ENCODE data around the gene EXPH5. TPM values are rescaled to one million over a fixed set of nuclear protein-coding genes. Genes with fewer than 3 reads are reported as not detected.

EXPH5 gene
- total RNA-seq, 1 experiment from 2014 or later = 17.0 TPM

- intact Hi-C loops (cut with micrococcal nuclease; ENCODE audit: unreplicated experiment) = no loop called here
- DNase-seq = no peak
- CTCF ChIA-PET = interaction anchor here (0.7 kb wide), 1 partner anchor 693 kb away, joined by 3 read pairs; no protein-coding TSS in a partner anchor
- Mint-ChIP-seq H3K4me3 (ENCODE audit: low read depth, unreplicated experiment) (no peak overlapping the region), H3K27ac (ENCODE audit: unreplicated experiment) (no peak overlapping the region), H3K4me1 (ENCODE audit: low read depth, unreplicated experiment) (peaks cover 11% of the 10 kb centered on the region), H3K9me3 (ENCODE audit: low read depth, unreplicated experiment) (no peaks in the 10 kb centered on the region), H3K36me3 (ENCODE audit: insufficient read depth, unreplicated experiment) (no peaks in the 10 kb centered on the region), H3K27me3 (ENCODE audit: unreplicated experiment) (no peaks in the 10 kb centered on the region)
- TF ChIP-seq CTCF (IDR thresholded peaks at IDR 0.05; ENCODE audit: unreplicated experiment) = no peak
- BruUV-seq (replicated peaks) = no TSS peak
Measured at GRCh38 chr11:108635106-108635505, 41.5 kb upstream of the EXPH5 start.

GRCh38 chr11:108632041-108632704 is 38.6 kb upstream of the EXPH5 start:
- H3K36me3 Mint-ChIP-seq (ENCODE audit: insufficient read depth, unreplicated experiment) = no peaks in the 10 kb centered on the region
- no peak for DNase-seq
- H3K4me1 Mint-ChIP-seq (ENCODE audit: low read depth, unreplicated experiment) = peaks cover 11% of the 10 kb centered on the region
- no peaks in the 10 kb centered on the region for H3K27me3 Mint-ChIP-seq (ENCODE audit: unreplicated experiment)
- no peak overlapping the region for H3K4me3 Mint-ChIP-seq (ENCODE audit: low read depth, unreplicated experiment)
- CTCF ChIA-PET = no interaction called here
- intact Hi-C loops (cut with micrococcal nuclease; ENCODE audit: unreplicated experiment) = no loop called here
- no peak for TF ChIP-seq CTCF (IDR thresholded peaks at IDR 0.05; ENCODE audit: unreplicated experiment)
- BruUV-seq (replicated peaks) = no TSS peak
- H3K27ac Mint-ChIP-seq (ENCODE audit: unreplicated experiment) = no peak overlapping the region
- H3K9me3 Mint-ChIP-seq (ENCODE audit: low read depth, unreplicated experiment) = peaks cover 5% of the 10 kb centered on the region

- DNase-seq = no peak
- intact Hi-C loops (cut with micrococcal nuclease; ENCODE audit: unreplicated experiment) = no loop called here
- peaks cover under 1% of the 10 kb centered on the region for H3K4me1 Mint-ChIP-seq (ENCODE audit: low read depth, unreplicated experiment)
- no peaks in the 10 kb centered on the region for H3K27me3 Mint-ChIP-seq (ENCODE audit: unreplicated experiment)
- H3K9me3 Mint-ChIP-seq (ENCODE audit: low read depth, unreplicated experiment) = peaks cover 5% of the 10 kb centered on the region
- H3K36me3 Mint-ChIP-seq (ENCODE audit: insufficient read depth, unreplicated experiment) = no peaks in the 10 kb centered on the region
- CTCF ChIA-PET = no interaction called here
- no peak overlapping the region for H3K27ac Mint-ChIP-seq (ENCODE audit: unreplicated experiment)
- TF ChIP-seq CTCF (IDR thresholded peaks at IDR 0.05; ENCODE audit: unreplicated experiment) = no peak
- no peak overlapping the region for H3K4me3 Mint-ChIP-seq (ENCODE audit: low read depth, unreplicated experiment)
- BruUV-seq (replicated peaks) = no TSS peak
Measured at GRCh38 chr11:108629274-108629673, 35.7 kb upstream of the EXPH5 start.

GRCh38 chr11:108628812-108629211 is 35.2 kb upstream of the EXPH5 start:
- no peak overlapping the region for H3K4me3 Mint-ChIP-seq (ENCODE audit: low read depth, unreplicated experiment)
- CTCF ChIA-PET = no interaction called here
- intact Hi-C loops (cut with micrococcal nuclease; ENCODE audit: unreplicated experiment) = no loop called here
- no peaks in the 10 kb centered on the region for H3K27me3 Mint-ChIP-seq (ENCODE audit: unreplicated experiment)
- no peaks in the 10 kb centered on the region for H3K36me3 Mint-ChIP-seq (ENCODE audit: insufficient read depth, unreplicated experiment)
- no peak for DNase-seq
- BruUV-seq (replicated peaks) = no TSS peak
- H3K27ac Mint-ChIP-seq (ENCODE audit: unreplicated experiment) = no peak overlapping the region
- peaks cover 5% of the 10 kb centered on the region for H3K9me3 Mint-ChIP-seq (ENCODE audit: low read depth, unreplicated experiment)
- H3K4me1 Mint-ChIP-seq (ENCODE audit: low read depth, unreplicated experiment) = no peaks in the 10 kb centered on the region
- TF ChIP-seq CTCF (IDR thresholded peaks at IDR 0.05; ENCODE audit: unreplicated experiment) = no peak
